ENCODE measurements around the gene KRT77.
"Not testable (repeated sequence)": the region's sequence is repeated elsewhere in the genome, so short reads cannot be mapped to it uniquely, and the experiment has no call there.

Gene KRT77

DNA sequence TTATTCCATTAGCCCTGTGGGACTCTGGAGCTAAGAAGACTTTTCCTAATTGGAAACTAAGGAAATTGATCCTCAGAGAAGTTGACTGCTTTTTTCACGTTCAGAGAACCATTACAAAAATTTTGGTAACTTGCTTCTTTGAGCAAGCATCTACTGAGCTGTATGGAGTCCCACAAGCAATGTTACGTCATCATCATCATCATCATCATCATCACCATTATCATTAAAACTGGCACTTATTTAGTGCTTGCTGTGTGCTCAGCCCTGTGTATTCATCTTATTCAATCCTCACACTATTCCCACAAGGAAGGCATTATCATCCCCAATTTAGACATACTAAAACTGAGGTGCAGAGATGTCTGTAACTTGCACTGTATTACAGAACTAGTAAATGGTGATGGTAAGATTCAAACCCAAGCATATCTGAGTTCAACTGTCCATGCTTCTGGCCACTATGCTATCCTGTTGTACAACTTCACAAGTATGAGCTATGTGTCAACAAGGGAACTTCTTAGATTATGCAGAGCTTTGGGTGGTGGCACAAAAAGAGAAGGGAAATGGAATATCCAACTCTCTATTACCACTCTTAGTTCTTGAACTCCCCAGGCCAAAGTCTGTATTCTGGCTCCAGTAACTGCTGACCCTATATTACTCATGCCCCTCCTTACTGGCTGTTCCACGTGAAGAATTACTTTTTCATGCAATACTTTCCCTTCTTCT is 29.5 kb downstream of the KRT77 start:
- no peak for DNase-seq

GRCh38 chr12:52673217-52673616 is 30.1 kb downstream of the KRT77 start:
- DNase-seq: no peak

- DNase-seq: no peak
These were observed 30.9 kb downstream of the KRT77 start for GRCh38 chr12:52672321-52672933.

- no peak for DNase-seq
These were observed 32.4 kb downstream of the KRT77 start for GRCh38 chr12:52670961-52671360.

GRCh38 chr12:52670506-52670905 is 32.8 kb downstream of the KRT77 start:
- no peak for DNase-seq

GRCh38 chr12:52669941-52670340 is 33.4 kb downstream of the KRT77 start:
- DNase-seq: not testable (repeated sequence)

GRCh38 chr12:52669426-52669825 is 33.9 kb downstream of the KRT77 start:
- DNase-seq: no peak

- DNase-seq: no peak
These were observed 35.4 kb downstream of the KRT77 start for GRCh38 chr12:52667931-52668330.

DNA sequence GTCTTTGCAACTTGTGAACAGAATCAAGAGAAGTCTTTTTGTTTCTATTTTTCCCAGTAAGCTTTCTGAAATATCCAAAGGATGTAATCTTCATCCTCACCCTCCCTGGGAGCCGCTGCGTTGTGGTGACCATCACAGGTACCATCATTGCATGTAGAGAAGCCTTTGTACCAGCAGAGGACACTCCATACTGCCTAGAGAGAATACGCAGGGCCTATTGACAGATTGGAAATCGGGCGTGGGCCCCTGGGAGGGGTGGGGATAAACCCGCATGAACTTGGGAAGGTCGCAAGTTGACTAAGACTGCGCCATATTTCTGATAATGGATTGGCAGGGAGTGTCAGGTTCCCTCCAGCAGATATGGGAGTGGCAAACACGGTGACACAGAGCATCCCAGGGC is 35.8 kb downstream of the KRT77 start:
- no peak for DNase-seq

- no peak for DNase-seq
These were observed 36.9 kb downstream of the KRT77 start for GRCh38 chr12:52666471-52666870.

DNA sequence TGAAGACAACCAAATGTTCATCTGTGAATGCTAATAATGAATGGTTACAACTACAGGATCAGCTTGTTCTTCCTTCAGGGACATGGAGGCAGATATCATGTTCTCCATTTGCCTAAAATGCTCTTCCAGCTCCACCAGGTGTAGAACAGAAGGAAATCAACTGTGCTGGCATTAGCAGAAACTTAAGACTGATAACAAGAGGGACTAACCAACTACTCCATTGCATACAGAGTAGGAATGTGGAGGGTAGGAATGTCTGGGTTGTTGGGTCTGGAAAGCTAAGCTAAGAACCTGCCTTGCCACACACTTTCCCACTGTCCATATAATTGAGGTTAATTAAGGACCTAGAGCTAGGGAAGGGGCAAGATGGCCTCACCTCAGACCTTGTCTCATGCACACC is 39.9 kb downstream of the KRT77 start:
- DNase-seq: no peak

DNA sequence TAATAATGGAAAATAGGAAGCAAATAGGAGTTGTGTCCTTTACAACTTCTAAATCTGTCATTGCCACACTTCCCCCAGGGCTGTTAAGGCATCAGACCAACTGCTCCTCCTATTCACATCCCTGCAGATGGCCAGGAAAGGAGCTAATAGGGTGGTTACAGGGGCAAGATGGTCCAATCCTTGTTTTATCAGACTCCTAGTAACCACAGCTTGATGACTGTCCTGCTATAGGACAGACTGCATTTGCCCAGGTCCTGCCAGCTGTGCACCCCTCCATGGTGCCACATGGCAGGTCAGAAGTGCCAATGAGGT is 40.5 kb downstream of the KRT77 start:
- DNase-seq: no peak

DNA sequence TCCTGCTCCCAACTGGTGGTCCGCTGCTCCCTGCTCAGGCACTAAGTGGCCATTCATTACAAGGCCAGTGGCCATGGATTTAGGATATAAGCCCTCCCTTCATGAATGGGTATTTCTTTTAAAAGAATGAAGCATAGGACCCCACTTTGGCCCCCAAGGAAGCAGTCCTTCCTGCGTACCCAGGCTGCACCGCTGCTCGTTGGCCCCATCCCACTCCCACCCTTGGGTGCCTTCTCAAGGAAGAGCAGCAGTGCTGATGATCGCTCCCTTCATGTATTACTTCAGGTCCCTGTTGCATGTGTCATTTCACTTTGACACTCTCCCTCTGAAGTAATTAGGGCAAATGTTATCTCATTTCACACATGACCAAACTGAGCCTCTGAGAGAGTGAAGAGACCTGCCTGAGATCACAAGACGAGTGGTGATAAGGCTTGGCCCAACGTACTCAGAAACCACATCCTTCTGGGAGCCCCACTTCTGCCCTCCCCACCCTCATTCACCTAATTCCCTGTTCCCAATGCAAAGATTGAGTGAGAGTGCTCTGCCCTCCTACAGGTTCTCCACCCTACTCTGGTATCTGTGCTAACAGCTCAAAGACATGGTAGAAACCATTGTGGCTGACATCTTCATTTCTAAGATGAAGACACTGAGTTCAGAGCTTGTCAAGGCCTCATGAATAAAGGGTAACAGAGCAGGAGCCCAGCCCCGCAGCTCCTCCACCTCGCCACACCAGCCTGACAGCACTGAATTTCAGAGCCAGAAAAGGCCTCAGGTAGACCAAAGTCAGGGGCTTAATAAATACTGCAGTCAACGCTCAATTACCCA is 41.0 kb downstream of the KRT77 start:
- DNase-seq: no peak

GRCh38 chr12:52661668-52662067 is 41.7 kb downstream of the KRT77 start:
- DNase-seq: no peak

DNA sequence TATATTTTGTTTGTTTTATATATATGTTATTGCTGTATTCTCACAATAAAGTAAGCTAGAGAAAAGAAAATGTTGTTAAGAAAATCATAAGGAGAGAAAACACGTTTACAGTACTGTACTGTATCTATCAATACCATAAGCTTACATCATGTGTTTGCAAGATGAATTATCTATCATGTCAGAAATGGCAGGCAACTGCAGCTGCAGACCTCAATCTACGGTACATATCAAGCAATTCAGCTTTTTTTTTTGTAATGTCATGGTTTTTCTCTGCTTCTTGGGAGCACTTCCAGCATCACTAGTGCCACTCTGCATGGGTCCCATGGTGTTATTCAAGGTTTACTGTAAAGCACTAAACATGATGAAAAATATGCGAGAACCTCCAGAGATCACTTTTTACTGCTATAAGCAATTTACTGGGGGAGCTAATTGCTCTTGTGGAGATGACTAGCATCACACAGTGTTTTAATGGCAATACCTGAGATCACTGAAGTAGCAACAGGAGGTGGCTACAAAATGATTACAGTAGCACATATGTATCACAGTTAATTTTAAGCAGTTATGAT is 42.3 kb downstream of the KRT77 start:
- DNase-seq: no peak

- DNase-seq: no peak
These were observed 43.4 kb downstream of the KRT77 start for GRCh38 chr12:52659951-52660350.

DNA sequence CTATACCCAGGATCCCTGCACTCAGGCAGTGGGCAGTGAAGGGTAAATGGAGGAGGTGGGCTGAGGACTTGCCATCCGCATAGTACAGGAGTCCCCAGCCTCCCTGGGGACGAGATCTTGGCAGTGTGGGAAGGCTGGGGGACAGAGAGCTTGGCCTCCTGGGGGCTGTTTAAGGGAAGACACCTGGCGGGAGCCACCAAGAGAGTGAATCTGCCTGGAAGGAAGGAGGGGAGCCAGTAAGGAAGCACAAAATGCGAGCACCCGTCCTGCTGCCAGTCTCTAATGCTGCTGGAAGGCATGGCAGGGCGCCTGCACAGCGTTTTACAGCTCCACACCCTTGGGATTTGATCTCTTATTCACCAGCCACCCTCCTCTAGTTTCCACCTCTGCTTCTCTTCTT is 43.9 kb downstream of the KRT77 start:
- DNase-seq: no peak

- DNase-seq: no peak
These were observed 45.1 kb downstream of the KRT77 start for GRCh38 chr12:52658196-52658595.

DNA sequence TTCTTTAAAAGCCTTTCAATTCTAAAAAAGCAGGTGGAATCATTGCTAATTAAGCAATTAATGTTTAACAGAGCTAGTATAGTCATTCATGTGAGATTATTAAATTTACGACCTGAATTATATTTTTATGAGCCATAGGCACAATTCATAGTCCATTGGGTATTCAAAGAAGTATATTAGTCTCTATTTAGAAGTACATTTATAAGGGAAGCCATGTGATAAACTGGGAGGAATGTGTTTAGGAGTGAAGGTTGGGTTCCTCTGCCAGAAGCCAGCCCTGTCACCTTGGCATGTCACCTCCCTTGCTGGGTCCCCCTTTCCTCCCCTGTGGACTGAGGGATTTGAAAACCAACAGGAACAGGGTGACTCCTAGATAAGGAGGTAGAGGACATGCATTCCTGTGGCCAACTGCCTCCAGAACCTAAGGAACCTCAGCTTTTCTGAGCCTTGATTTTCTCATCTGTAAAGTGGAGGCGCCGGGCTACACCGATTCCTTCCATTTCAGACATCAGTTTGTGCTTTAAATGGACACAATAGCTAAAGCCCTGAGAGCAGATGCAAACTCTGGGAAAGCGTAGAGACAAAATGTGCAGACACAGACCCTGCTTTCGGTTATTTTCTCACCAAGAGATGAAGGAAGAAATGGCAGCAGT is 45.9 kb downstream of the KRT77 start:
- no peak for DNase-seq

DNA sequence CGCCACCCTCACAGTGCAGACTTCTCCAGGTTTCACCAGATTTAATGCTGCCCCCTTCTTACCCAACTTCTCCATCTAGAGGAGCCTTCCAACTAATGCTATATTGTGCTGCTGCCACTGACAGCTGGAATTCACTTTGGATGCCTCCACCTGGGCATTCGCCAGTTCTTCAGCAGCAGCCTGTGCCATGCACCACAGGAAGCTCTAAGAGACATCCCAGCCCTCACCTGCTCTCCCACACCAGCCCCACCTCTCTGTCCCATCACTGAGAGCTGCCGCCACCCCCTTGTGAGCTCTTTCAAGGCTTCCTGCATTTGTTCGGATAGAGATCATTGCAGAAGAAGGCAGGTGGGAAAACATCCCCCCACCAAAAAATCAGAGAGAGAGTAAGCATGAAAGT is 46.7 kb downstream of the KRT77 start:
- DNase-seq: no peak

- no peak for DNase-seq
These were observed 47.6 kb downstream of the KRT77 start for GRCh38 chr12:52655720-52656124.

DNA sequence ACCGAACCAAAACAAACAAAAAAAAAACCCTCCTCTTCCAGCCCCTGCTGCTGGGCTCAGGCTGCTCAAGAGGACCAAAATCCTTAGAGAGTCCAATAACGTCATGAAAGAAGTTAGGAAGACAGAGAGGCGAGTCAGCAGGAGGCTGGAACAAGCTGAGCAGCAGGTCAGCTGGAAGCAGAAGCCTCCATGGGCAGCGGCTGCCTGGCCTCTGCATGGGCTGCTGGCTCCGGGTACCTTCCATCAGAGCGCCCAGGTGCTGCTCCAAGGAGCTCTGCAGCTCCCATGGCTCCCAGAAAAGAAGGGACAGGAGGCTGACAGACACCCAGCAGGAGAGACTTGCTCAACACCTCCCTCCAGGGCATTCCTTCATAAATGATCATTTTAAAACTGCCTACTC is 48.1 kb downstream of the KRT77 start:
- no peak for DNase-seq

DNA sequence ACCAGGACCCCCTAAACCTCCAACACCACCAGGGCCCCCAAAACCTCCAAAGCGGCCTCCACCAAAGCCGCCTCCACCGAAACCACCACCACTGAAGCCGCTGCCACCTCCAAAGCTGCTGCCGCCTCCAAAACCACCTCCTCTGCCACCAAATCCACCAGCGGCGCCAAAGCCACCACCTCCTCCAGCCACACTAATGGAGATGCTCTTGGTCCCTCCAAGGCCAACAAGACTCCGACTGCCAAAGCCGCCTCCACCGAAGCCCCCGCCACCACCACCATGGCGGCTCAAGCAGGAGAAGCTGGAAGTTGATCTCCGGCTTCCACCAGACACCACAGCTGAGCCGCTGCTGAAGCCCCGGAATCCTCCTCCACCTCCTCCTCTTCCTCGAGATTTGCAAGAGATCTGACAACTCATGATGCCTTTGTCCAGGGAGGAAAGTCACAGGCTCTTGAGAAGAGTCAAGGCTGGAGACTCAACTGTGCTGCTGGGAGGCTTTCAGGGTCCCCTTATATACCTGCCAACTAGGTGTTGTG is 51.5 kb downstream of the KRT77 start, which contains the start of gene KRT2:
KRT2 (minus strand) TSS at position 486 of the 536 bp plus-strand sequence; CDS start at position 417, 69 bp downstream.
- no peak for DNase-seq

Measured in T-helper 1 cell (primary cell).